Activated CD8-positive, alpha-beta T cell treated with anti-CD3 and anti-CD28 coated beads for 36 hours (primary cell): ENCODE measurements around the gene C5orf46. TPM values are rescaled to one million over a fixed set of nuclear protein-coding genes. Genes with fewer than 3 reads are reported as not detected.

Experiments
- ATAC-seq: fragments of 200-7000 bp; cut with Tn5 transposase; one replicate; pipeline ENCODE4 v1.10.0; 2021; ENCODE audit warnings: mild to moderate bottlenecking, moderate library complexity
- CTCF ChIA-PET: fragments of 350-600 bp; sonication (Branson Sonifier 250); formaldehyde crosslinking; loops from one replicate; lab custom pipeline; 2021; ENCODE audit warnings: antibody characterized with exemption; lab: Charles Lee
- POLR2A ChIA-PET: fragments of 350-600 bp; sonication (Branson Sonifier 250); formaldehyde crosslinking; loops from one replicate; lab custom pipeline; 2021; ENCODE audit warnings: antibody characterized with exemption; lab: Charles Lee
- DNase-seq: peaks from one replicate; pipeline ENCODE4 v3.0.0-alpha.2; 2020
- H3K27ac Mint-ChIP-seq: one replicate; pipeline ENCODE4 v1.8.0; 2021; ENCODE audit warnings: mild to moderate bottlenecking, mixed read lengths
- H3K27me3 Mint-ChIP-seq: one replicate; pipeline ENCODE4 v1.8.0; 2021; ENCODE audit warnings: mixed read lengths
- H3K36me3 Mint-ChIP-seq: one replicate; pipeline ENCODE4 v1.8.0; 2021; ENCODE audit warnings: low read depth, mixed read lengths
- H3K4me1 Mint-ChIP-seq: one replicate; pipeline ENCODE4 v1.8.0; 2021; ENCODE audit warnings: low read depth, mixed read lengths
- H3K4me3 Mint-ChIP-seq: one replicate; pipeline ENCODE4 v1.8.0; 2021; ENCODE audit warnings: mild to moderate bottlenecking, moderate library complexity, mixed read lengths
- H3K9me3 Mint-ChIP-seq: one replicate; pipeline ENCODE4 v1.8.0; 2021; ENCODE audit warnings: mixed read lengths
- CTCF ChIP-seq: fragments of 200-600 bp; IDR thresholded peaks from one replicate; pipeline ENCODE4 v1.8.0; 2022; ENCODE audit warnings: antibody characterized with exemption, mild to moderate bottlenecking
- intact Hi-C: fragments of 100-400 bp; cut with micrococcal nuclease; formaldehyde crosslinking; loops from one replicate; pipeline ENCODE4 v1.10.0; 2022
- total RNA-seq, 2 experiments: library from RNA; stranded (reverse); gene quantifications; one replicate each; pipeline ENCODE4 v1.2.3, GENCODE V29; 2021

C5orf46 gene
- total RNA-seq, 2 experiments from 2014 or later, result not detected

GRCh38 chr5:147854331-147854730 is 52.0 kb downstream of the C5orf46 start:
- H3K4me1 Mint-ChIP-seq, result peaks cover 3% of the 10 kb centered on the region
- DNase-seq (no peak), ATAC-seq (no peak)
- CTCF ChIA-PET, result interaction anchor here (1.0 to 1.1 kb wide), 3 partner anchors 31 to 877 kb away, joined by 3 to 4 read pairs (median 3); no protein-coding TSS in a partner anchor
- TF ChIP-seq CTCF, result no peak
- H3K27me3 Mint-ChIP-seq, result peaks cover 11% of the 10 kb centered on the region
- H3K36me3 Mint-ChIP-seq, result no peaks in the 10 kb centered on the region
- intact Hi-C loops, result no loop called here
- H3K27ac Mint-ChIP-seq, result no peak overlapping the region
- POLR2A ChIA-PET, result no interaction called here
- no peaks in the 10 kb centered on the region for H3K9me3 Mint-ChIP-seq
- no peak overlapping the region for H3K4me3 Mint-ChIP-seq

GRCh38 chr5:147853372-147853987 is 52.9 kb downstream of the C5orf46 start:
- H3K9me3 Mint-ChIP-seq, result no peaks in the 10 kb centered on the region
- no peak for ATAC-seq
- intact Hi-C loops, result no loop called here
- peaks cover 3% of the 10 kb centered on the region for H3K4me1 Mint-ChIP-seq
- CTCF ChIA-PET, result interaction anchor here (1.0 to 1.1 kb wide), 2 partner anchors 8 to 878 kb away, joined by 4 to 5 read pairs; no protein-coding TSS in a partner anchor
- DNase-seq, result no peak
- H3K27me3 Mint-ChIP-seq, result peaks cover 14% of the 10 kb centered on the region
- no peaks in the 10 kb centered on the region for H3K36me3 Mint-ChIP-seq
- POLR2A ChIA-PET, result no interaction called here
- H3K27ac Mint-ChIP-seq, result no peak overlapping the region
- H3K4me3 Mint-ChIP-seq, result no peak overlapping the region
- TF ChIP-seq CTCF, result no peak

- Mint-ChIP-seq H3K27ac (no peak overlapping the region), H3K27me3 (peaks cover 17% of the 10 kb centered on the region), H3K4me3 (no peak overlapping the region), H3K36me3 (no peaks in the 10 kb centered on the region), H3K9me3 (no peaks in the 10 kb centered on the region), H3K4me1 (no peaks in the 10 kb centered on the region)
- no peak for DNase-seq
- ChIA-PET POLR2A (no interaction called here), CTCF (no interaction called here)
- no peak for TF ChIP-seq CTCF
- intact Hi-C loops, result no loop called here
- ATAC-seq, result no peak
These were observed 54.0 kb downstream of the C5orf46 start for GRCh38 chr5:147852365-147852764.

- CTCF ChIA-PET, result interaction anchor here (0.9 to 1.8 kb wide), 3 partner anchors 29 to 879 kb away, joined by 3 to 4 read pairs (median 3); no protein-coding TSS in a partner anchor
- no peak for TF ChIP-seq CTCF
- no peak overlapping the region for H3K27ac Mint-ChIP-seq
- no peak for ATAC-seq
- no peak overlapping the region for H3K4me3 Mint-ChIP-seq
- peaks cover 17% of the 10 kb centered on the region for H3K27me3 Mint-ChIP-seq
- no peaks in the 10 kb centered on the region for H3K4me1 Mint-ChIP-seq
- H3K9me3 Mint-ChIP-seq, result no peaks in the 10 kb centered on the region
- intact Hi-C loops, result no loop called here
- no peaks in the 10 kb centered on the region for H3K36me3 Mint-ChIP-seq
- POLR2A ChIA-PET, result no interaction called here
- no peak for DNase-seq
These were observed 54.8 kb downstream of the C5orf46 start for GRCh38 chr5:147851578-147851977.

GRCh38 chr5:147849226-147849625 is 57.1 kb downstream of the C5orf46 start:
- ATAC-seq, result no peak
- no peak overlapping the region for H3K27ac Mint-ChIP-seq
- H3K4me1 Mint-ChIP-seq, result no peaks in the 10 kb centered on the region
- intact Hi-C loops, result no loop called here
- no peak overlapping the region for H3K4me3 Mint-ChIP-seq
- CTCF ChIA-PET, result no interaction called here
- H3K36me3 Mint-ChIP-seq, result no peaks in the 10 kb centered on the region
- peaks cover 20% of the 10 kb centered on the region for H3K27me3 Mint-ChIP-seq
- POLR2A ChIA-PET, result no interaction called here
- no peak for DNase-seq
- no peak for TF ChIP-seq CTCF
- H3K9me3 Mint-ChIP-seq, result no peaks in the 10 kb centered on the region
